Stomach (tissue), 4 donors: ENCODE results near the gene WDR35.
"Not testable (repeated sequence)": the region's sequence is repeated elsewhere in the genome, so short reads cannot be mapped to it uniquely, and the experiment has no call there.

Source experiments
- CTCF ChIP-seq, 7 experiments: fragments of 450-650 bp in 4 of 7; fragments of 200-600 bp in 3 of 7; sonication (generic) in 3 of 7; IDR thresholded peaks; one replicate each; pipeline ENCODE4 v1.5.1; 2016 to 2019; ENCODE audit warnings: antibody characterized with exemption in 7 of 7, control low read depth in 2 of 7, mild to moderate bottlenecking in 1 of 7
- POLR2A ChIP-seq, 4 donors: fragments of 450-650 bp; IDR thresholded peaks; one replicate each; pipeline ENCODE4 v1.6.1; 2016; ENCODE audit warnings: antibody characterized with exemption in 4 of 4, control low read depth in 2 of 4, mild to moderate bottlenecking in 1 of 4, moderate library complexity in 1 of 4
- POLR2AphosphoS5 ChIP-seq, 3 donors: sonication (generic); formaldehyde crosslinking; IDR thresholded peaks; one replicate each; pipeline ENCODE4 v1.6.1; 2016; ENCODE audit warnings: antibody characterized with exemption in 3 of 3

- not testable (repeated sequence) for TF ChIP-seq CTCF, POLR2A, POLR2AphosphoS5 (IDR thresholded peaks at IDR 0.05)
Measured at GRCh38 chr2:19922188-19922587, 67.7 kb downstream of the WDR35 start.
